Left cardiac atrium (tissue), 4 donors: Measurements from ENCODE around the gene IRGQ. TPM values are rescaled to one million over a fixed set of nuclear protein-coding genes. Genes with fewer than 3 reads are reported as not detected.
A peak's percentile ranks its signal among the peaks of the same experiment; 100 is the strongest.
"Not testable (repeated sequence)": the region's sequence is repeated elsewhere in the genome, so short reads cannot be mapped to it uniquely, and the experiment has no call there.

ENCODE experiments used
- ATAC-seq, 2 donors: fragments of 200-7000 bp; cut with Tn5 transposase; one replicate each; pipeline ENCODE4 v1.9.1; 2020; ENCODE audit warnings: mild to moderate bottlenecking in 2 of 2, moderate library complexity in 2 of 2
- DNase-seq: peaks from one replicate; pipeline ENCODE4 v3.0.0-alpha.2; 2020
- intact Hi-C, 2 donors: fragments of 100-400 bp; cut with DNase I; formaldehyde crosslinking; loops; one replicate each; pipeline versions ENCODE4 v1.14.1 to v1.15.1; 2022 to 2023
- total RNA-seq, 2 donors: library from RNA; stranded (reverse); fragmentation: NEBNext Ultra II Directional; extraction: Animal tissue kit (Norgen Biotek cat#: 25700); gene quantifications; one replicate each; pipeline ENCODE4 v1.2.1, GENCODE V29; 2021
- donor health status: DM: no; HTN: yes; CAD: no.
- donor health status: DM: no; HTN: yes; CAD: no; lungs with severe emphysema.
- donor health status: DM: yes; HTN: yes; CAD: no.
- donor health status: Dilated cardiomyopathy.

IRGQ gene
- total RNA-seq, 2 donors from 2014 or later = 18.3 to 27.8 TPM

GRCh38 chr19:43553656-43554055 is 42.3 kb downstream of the IRGQ start:
- no peak for ATAC-seq
- no peak for DNase-seq
- intact Hi-C loops = loop anchor here in 1 of 2 donors (10.0 kb wide), 1 partner anchor 101 kb away; no protein-coding TSS in a partner anchor

GRCh38 chr19:43552616-43553015 is 43.3 kb downstream of the IRGQ start:
- no peak for ATAC-seq
- intact Hi-C loops = loop anchor here in 1 of 2 donors (10.0 kb wide), 1 partner anchor 102 kb away; no protein-coding TSS in a partner anchor
- DNase-seq = no peak

- ATAC-seq = no peak
Measured at GRCh38 chr19:43552198-43552450, 43.8 kb downstream of the IRGQ start.

GRCh38 chr19:43551399-43552197 is 44.3 kb downstream of the IRGQ start:
- DNase-seq = no peak
- intact Hi-C loops = loop anchor here in 1 of 2 donors (10.0 kb wide), 1 partner anchor 103 kb away; no protein-coding TSS in a partner anchor
- no peak for ATAC-seq

More at GRCh38 chr19:43552198-43552450, 43.8 kb downstream of the IRGQ start:
- intact Hi-C loops = loop anchor here in 1 of 2 donors (10.0 kb wide), 1 partner anchor 103 kb away; no protein-coding TSS in a partner anchor
- no peak for DNase-seq

- intact Hi-C loops = no loop called here
- ATAC-seq = no peak
- DNase-seq = no peak
Measured at GRCh38 chr19:43548706-43549105, 47.2 kb downstream of the IRGQ start.

GRCh38 chr19:43547926-43548325 is 48.0 kb downstream of the IRGQ start:
- intact Hi-C loops, ATAC-seq, DNase-seq: not testable (repeated sequence)

- no peak for ATAC-seq
- DNase-seq = no peak
- intact Hi-C loops = no loop called here
Measured at GRCh38 chr19:43546581-43546980, 49.4 kb downstream of the IRGQ start.

- intact Hi-C loops = no loop called here
- DNase-seq (no peak), ATAC-seq (no peak)
Measured at GRCh38 chr19:43545981-43546380, 50.0 kb downstream of the IRGQ start.

- intact Hi-C loops = no loop called here
- no peak for DNase-seq
Measured at GRCh38 chr19:43545276-43545675, 50.7 kb downstream of the IRGQ start.

GRCh38 chr19:43544077-43544476 is 51.9 kb downstream of the IRGQ start:
- ATAC-seq = no peak
- intact Hi-C loops = no loop called here

More at GRCh38 chr19:43545276-43545675, 50.7 kb downstream of the IRGQ start:
- ATAC-seq = no peak

GRCh38 chr19:43541920-43542650 is 53.8 kb downstream of the IRGQ start:
- intact Hi-C loops = no loop called here
- DNase-seq = no peak
- ATAC-seq = no peak

More at GRCh38 chr19:43544077-43544476, 51.9 kb downstream of the IRGQ start:
- no peak for DNase-seq

GRCh38 chr19:43540381-43540780 is 55.6 kb downstream of the IRGQ start:
- intact Hi-C loops = no loop called here
- ATAC-seq = no peak
- no peak for DNase-seq

- DNase-seq = no peak
Measured at GRCh38 chr19:43538922-43539321, 57.0 kb downstream of the IRGQ start.

GRCh38 chr19:43534816-43535761 is 60.8 kb downstream of the IRGQ start:
- ATAC-seq = peak; percentile 1 to 4
- intact Hi-C loops = loop anchor here in 1 of 2 donors (5.0 to 10.0 kb wide), 3 partner anchors 117 to 250 kb away; partner anchors contain the start of gene KCNN4
- peak; percentile 82 for DNase-seq

More at GRCh38 chr19:43538922-43539321, 57.0 kb downstream of the IRGQ start:
- ATAC-seq = no peak
- intact Hi-C loops = loop anchor here in 1 of 2 donors (5.0 to 10.0 kb wide), 2 partner anchors 113 to 246 kb away; partner anchors contain the start of gene KCNN4

Other genes with a start within 250 kb of the IRGQ start
- gene CD177, start 242.4 kb downstream of the IRGQ start, total RNA-seq = 1 to 10 TPM in 1 of 2 donors, under 1 TPM in 1; 0.27 to 1.1 TPM
- not detected for gene TEX101, start 181.2 kb downstream of the IRGQ start, total RNA-seq
- under 1 TPM; 0.35 to 0.42 TPM for gene LYPD3, start 130.5 kb downstream of the IRGQ start, total RNA-seq
- 1 to 10 TPM; 7.3 to 7.4 TPM for gene PHLDB3, start 91.4 kb downstream of the IRGQ start, total RNA-seq
- 10 to 100 TPM; 13.7 to 17.9 TPM for gene ETHE1, start 68.9 kb downstream of the IRGQ start, total RNA-seq
- 1 to 10 TPM; 1.1 to 1.6 TPM for gene ZNF575, start 62.9 kb downstream of the IRGQ start, total RNA-seq
- gene XRCC1, start 20.6 kb downstream of the IRGQ start, total RNA-seq = 10 to 100 TPM; 14.0 to 17.4 TPM
- gene PINLYP, start 20.3 kb downstream of the IRGQ start, total RNA-seq = 1 to 10 TPM; 3.2 to 4.0 TPM
- gene ZNF576, start 461 bp upstream of the IRGQ start, total RNA-seq = 10 to 100 TPM; 10.7 to 12.3 TPM
- under 1 TPM; 0.10 to 0.18 TPM for gene SRRM5, start 16.0 kb upstream of the IRGQ start, total RNA-seq
- gene ZNF428, start 23.5 kb upstream of the IRGQ start, total RNA-seq = 10 to 100 TPM; 34.2 to 38.7 TPM
- gene CADM4, start 43.7 kb upstream of the IRGQ start, total RNA-seq = 10 to 100 TPM; 10.1 to 13.7 TPM
- 10 to 100 TPM in 1 of 2 donors, 1 to 10 TPM in 1; 8.9 to 19.2 TPM for gene PLAUR, start 74.0 kb upstream of the IRGQ start, total RNA-seq
- not detected for gene IRGC, start 119.9 kb upstream of the IRGQ start, total RNA-seq
- 10 to 100 TPM; 19.4 to 22.1 TPM for gene SMG9, start 158.8 kb upstream of the IRGQ start, total RNA-seq
- 1 to 10 TPM in 1 of 2 donors, under 1 TPM in 1; 0.71 to 1.4 TPM for gene KCNN4, start 184.8 kb upstream of the IRGQ start, total RNA-seq
- gene LYPD5, start 206.3 kb upstream of the IRGQ start, total RNA-seq = 1 to 10 TPM; 1.3 to 2.1 TPM
- gene ZNF283, start 231.2 kb upstream of the IRGQ start, total RNA-seq = 10 to 100 TPM in 1 of 2 donors, 1 to 10 TPM in 1; 9.5 to 10.7 TPM